Effector memory CD8-positive, alpha-beta T cell (primary cell): Measurements from ENCODE around the gene SERPINA5.

Experiments used
- ATAC-seq: fragments of 150-1000 bp; cut with Tn5 transposase; replicated peaks from 2 replicates; pipeline ENCODE4 v1.10.0; 2021; ENCODE audit warnings: mild to moderate bottlenecking, moderate library complexity
- DNase-seq, 3 experiments: peaks; one replicate each; pipeline ENCODE4 v3.0.0; 2021
- H3K27ac Mint-ChIP-seq, 2 donors: one replicate each; pipeline ENCODE4 v1.8.0; 2022; ENCODE audit warnings: mild to moderate bottlenecking in 2 of 2, mixed read lengths in 2 of 2, moderate library complexity in 2 of 2
- H3K27me3 Mint-ChIP-seq, 2 donors: one replicate each; pipeline ENCODE4 v1.8.0; 2022; ENCODE audit warnings: mixed read lengths in 2 of 2
- H3K36me3 Mint-ChIP-seq: one replicate; pipeline ENCODE4 v1.8.0; 2022; ENCODE audit warnings: mild to moderate bottlenecking, moderate library complexity, mixed read lengths; ENCODE audit not compliant: insufficient read depth
- H3K4me1 Mint-ChIP-seq, 2 donors: one replicate each; pipeline ENCODE4 v1.8.0; 2022; ENCODE audit warnings: low read depth in 2 of 2, mixed read lengths in 2 of 2
- H3K4me3 Mint-ChIP-seq, 2 donors: one replicate each; pipeline ENCODE4 v1.8.0; 2022; ENCODE audit warnings: mild to moderate bottlenecking in 2 of 2, mixed read lengths in 2 of 2, moderate library complexity in 2 of 2
- H3K9me3 Mint-ChIP-seq, 2 donors: one replicate each; pipeline ENCODE4 v1.8.0; 2022; ENCODE audit warnings: mixed read lengths in 2 of 2

Gene SERPINA5

GRCh38 chr14:94544726-94545125 lies 36.5 kb upstream of the SERPINA5 start:
- no peak overlapping the region for H3K4me3 Mint-ChIP-seq
- DNase-seq (no peak), ATAC-seq (no peak)
- H3K36me3 Mint-ChIP-seq = no peaks in the 10 kb centered on the region
- peaks cover 0 to 5% of the 10 kb centered on the region in 2 donors for H3K9me3 Mint-ChIP-seq
- no peak overlapping the region for H3K27ac Mint-ChIP-seq
- peaks cover 16 to 61% of the 10 kb centered on the region in 2 donors for H3K27me3 Mint-ChIP-seq
- peaks cover 0 to 2% of the 10 kb centered on the region in 2 donors for H3K4me1 Mint-ChIP-seq

- Mint-ChIP-seq H3K27me3 (peaks cover 16 to 56% of the 10 kb centered on the region in 2 donors), H3K36me3 (no peaks in the 10 kb centered on the region), H3K27ac (no peak overlapping the region), H3K9me3 (peaks cover 0 to 5% of the 10 kb centered on the region in 2 donors), H3K4me1 (peaks cover 0 to 2% of the 10 kb centered on the region in 2 donors), H3K4me3 (no peak overlapping the region)
- no peak for DNase-seq
- ATAC-seq = no peak
These were observed 35.9 kb upstream of the SERPINA5 start for GRCh38 chr14:94545131-94545841.

- Mint-ChIP-seq H3K4me1 (peaks cover 0 to 2% of the 10 kb centered on the region in 2 donors), H3K9me3 (peaks cover 0 to 5% of the 10 kb centered on the region in 2 donors), H3K4me3 (no peak overlapping the region), H3K27me3 (peaks cover 26 to 54% of the 10 kb centered on the region in 2 donors), H3K27ac (no peak overlapping the region), H3K36me3 (no peaks in the 10 kb centered on the region)
- no peak for DNase-seq
- no peak for ATAC-seq
These were observed 34.0 kb upstream of the SERPINA5 start for GRCh38 chr14:94547151-94547680.

GRCh38 chr14:94547726-94548125 lies 33.5 kb upstream of the SERPINA5 start:
- peaks cover 31 to 54% of the 10 kb centered on the region in 2 donors for H3K27me3 Mint-ChIP-seq
- H3K4me3 Mint-ChIP-seq = no peak overlapping the region

GRCh38 chr14:94548131-94548998 lies 32.9 kb upstream of the SERPINA5 start:
- Mint-ChIP-seq H3K36me3 (no peaks in the 10 kb centered on the region), H3K27ac (no peak overlapping the region), H3K4me1 (peaks cover 0 to 2% of the 10 kb centered on the region in 2 donors), H3K27me3 (peaks cover 37 to 59% of the 10 kb centered on the region in 2 donors), H3K9me3 (peaks cover 0 to 5% of the 10 kb centered on the region in 2 donors), H3K4me3 (no peak overlapping the region)
- DNase-seq (no peak), ATAC-seq (no peak)

More at GRCh38 chr14:94547726-94548125, 33.5 kb upstream of the SERPINA5 start:
- no peak overlapping the region for H3K27ac Mint-ChIP-seq
- H3K36me3 Mint-ChIP-seq = no peaks in the 10 kb centered on the region
- DNase-seq (no peak), ATAC-seq (no peak)
- H3K4me1 Mint-ChIP-seq = peaks cover 0 to 2% of the 10 kb centered on the region in 2 donors
- H3K9me3 Mint-ChIP-seq = peaks cover 0 to 5% of the 10 kb centered on the region in 2 donors

- no peak overlapping the region for H3K4me3 Mint-ChIP-seq
- DNase-seq (peak; percentile 15 to 32 (median 29)), ATAC-seq (no peak)
- H3K9me3 Mint-ChIP-seq = peaks cover 0 to 5% of the 10 kb centered on the region in 2 donors
- no peaks in the 10 kb centered on the region for H3K36me3 Mint-ChIP-seq
- H3K27me3 Mint-ChIP-seq = peaks cover 41 to 62% of the 10 kb centered on the region in 2 donors
- peaks cover 0 to 2% of the 10 kb centered on the region in 2 donors for H3K4me1 Mint-ChIP-seq
- no peak overlapping the region for H3K27ac Mint-ChIP-seq
These were observed 31.9 kb upstream of the SERPINA5 start for GRCh38 chr14:94548999-94549985.

- H3K27me3 Mint-ChIP-seq = peaks cover 42 to 61% of the 10 kb centered on the region in 2 donors
- ATAC-seq = no peak
These were observed 31.2 kb upstream of the SERPINA5 start for GRCh38 chr14:94550041-94550440.

GRCh38 chr14:94555991-94556390 lies 25.2 kb upstream of the SERPINA5 start:
- DNase-seq (no peak), ATAC-seq (no peak)
- Mint-ChIP-seq H3K27me3 (peaks cover 59 to 72% of the 10 kb centered on the region in 2 donors), H3K4me1 (no peaks in the 10 kb centered on the region), H3K36me3 (no peaks in the 10 kb centered on the region), H3K9me3 (peaks cover 4 to 15% of the 10 kb centered on the region in 2 donors), H3K4me3 (no peak overlapping the region), H3K27ac (no peak overlapping the region)

More at GRCh38 chr14:94550041-94550440, 31.2 kb upstream of the SERPINA5 start:
- Mint-ChIP-seq H3K36me3 (no peaks in the 10 kb centered on the region), H3K4me1 (peaks cover 0 to 2% of the 10 kb centered on the region in 2 donors), H3K9me3 (peaks cover 0 to 5% of the 10 kb centered on the region in 2 donors), H3K4me3 (no peak overlapping the region), H3K27ac (no peak overlapping the region)
- no peak for DNase-seq

GRCh38 chr14:94557327-94557726 lies 23.9 kb upstream of the SERPINA5 start:
- Mint-ChIP-seq H3K4me3 (no peak overlapping the region), H3K27ac (no peak overlapping the region), H3K4me1 (no peaks in the 10 kb centered on the region), H3K36me3 (no peaks in the 10 kb centered on the region), H3K27me3 (peaks cover 53 to 76% of the 10 kb centered on the region in 2 donors), H3K9me3 (peaks cover 4 to 15% of the 10 kb centered on the region in 2 donors)
- ATAC-seq (no peak), DNase-seq (no peak)

GRCh38 chr14:94558842-94559241 lies 22.4 kb upstream of the SERPINA5 start:
- H3K9me3 Mint-ChIP-seq = peaks cover 4 to 15% of the 10 kb centered on the region in 2 donors
- DNase-seq (no peak), ATAC-seq (no peak)
- no peaks in the 10 kb centered on the region for H3K36me3 Mint-ChIP-seq
- no peak overlapping the region for H3K27ac Mint-ChIP-seq
- peaks cover 50 to 71% of the 10 kb centered on the region in 2 donors for H3K27me3 Mint-ChIP-seq
- no peak overlapping the region for H3K4me3 Mint-ChIP-seq
- H3K4me1 Mint-ChIP-seq = no peaks in the 10 kb centered on the region

- H3K36me3 Mint-ChIP-seq = no peaks in the 10 kb centered on the region
- no peak overlapping the region for H3K27ac Mint-ChIP-seq
- H3K4me3 Mint-ChIP-seq = no peak overlapping the region
- peaks cover 52 to 72% of the 10 kb centered on the region in 2 donors for H3K27me3 Mint-ChIP-seq
- DNase-seq = no peak
- H3K4me1 Mint-ChIP-seq = no peaks in the 10 kb centered on the region
- H3K9me3 Mint-ChIP-seq = peaks cover 4 to 15% of the 10 kb centered on the region in 2 donors
- ATAC-seq = no peak
These were observed 21.5 kb upstream of the SERPINA5 start for GRCh38 chr14:94559638-94560290.

- H3K9me3 Mint-ChIP-seq = peaks cover 4 to 15% of the 10 kb centered on the region in 2 donors
- H3K27ac Mint-ChIP-seq = no peak overlapping the region
- H3K4me3 Mint-ChIP-seq = no peak overlapping the region
- peaks cover 48 to 72% of the 10 kb centered on the region in 2 donors for H3K27me3 Mint-ChIP-seq
- H3K4me1 Mint-ChIP-seq = no peaks in the 10 kb centered on the region
- ATAC-seq (no peak), DNase-seq (no peak)
- H3K36me3 Mint-ChIP-seq = no peaks in the 10 kb centered on the region
These were observed 20.9 kb upstream of the SERPINA5 start for GRCh38 chr14:94560291-94560665.
